Lower leg skin (tissue), 3 donors: ENCODE data around the gene B4GALNT3.

Experiments
- POLR2A ChIP-seq, 2 donors: fragments of 450-650 bp; IDR thresholded peaks; one replicate each; pipeline ENCODE4 v1.6.1; 2016 to 2017; ENCODE audit warnings: antibody characterized with exemption in 2 of 2, mild to moderate bottlenecking in 1 of 2, moderate library complexity in 1 of 2
- TF ChIP-seq, protein P1 (sequence below), 3 donors: fragments of 450-650 bp; IDR thresholded peaks; one replicate each; pipeline ENCODE4 v1.5.1; 2016; ENCODE audit warnings: antibody characterized with exemption in 3 of 3, mild to moderate bottlenecking in 3 of 3, moderate library complexity in 2 of 3

DNA sequence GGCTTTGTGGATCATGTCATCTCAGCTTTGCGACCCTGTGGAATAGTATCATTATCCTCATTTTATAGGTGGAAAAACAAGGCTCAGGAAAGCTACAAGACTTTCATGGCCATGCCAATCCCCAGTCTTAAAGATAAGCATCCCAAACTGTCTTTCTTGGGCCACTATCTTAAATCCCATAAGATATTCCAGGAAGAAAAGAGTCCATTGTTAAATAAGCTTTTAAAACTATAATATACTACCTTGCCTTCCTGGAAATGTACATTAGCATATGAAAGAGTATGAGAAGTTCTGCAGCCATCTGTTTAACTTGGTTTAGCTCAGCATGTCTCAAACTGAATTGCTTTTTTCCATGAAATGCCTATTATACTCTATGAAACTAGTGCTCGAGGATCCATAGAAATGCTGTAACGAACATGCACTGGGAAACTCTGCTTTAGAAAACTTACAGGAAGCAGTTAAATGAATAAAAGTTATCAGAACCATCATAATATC lies 77.1 kb downstream of the B4GALNT3 start:
- TF ChIP-seq, protein P1, sequence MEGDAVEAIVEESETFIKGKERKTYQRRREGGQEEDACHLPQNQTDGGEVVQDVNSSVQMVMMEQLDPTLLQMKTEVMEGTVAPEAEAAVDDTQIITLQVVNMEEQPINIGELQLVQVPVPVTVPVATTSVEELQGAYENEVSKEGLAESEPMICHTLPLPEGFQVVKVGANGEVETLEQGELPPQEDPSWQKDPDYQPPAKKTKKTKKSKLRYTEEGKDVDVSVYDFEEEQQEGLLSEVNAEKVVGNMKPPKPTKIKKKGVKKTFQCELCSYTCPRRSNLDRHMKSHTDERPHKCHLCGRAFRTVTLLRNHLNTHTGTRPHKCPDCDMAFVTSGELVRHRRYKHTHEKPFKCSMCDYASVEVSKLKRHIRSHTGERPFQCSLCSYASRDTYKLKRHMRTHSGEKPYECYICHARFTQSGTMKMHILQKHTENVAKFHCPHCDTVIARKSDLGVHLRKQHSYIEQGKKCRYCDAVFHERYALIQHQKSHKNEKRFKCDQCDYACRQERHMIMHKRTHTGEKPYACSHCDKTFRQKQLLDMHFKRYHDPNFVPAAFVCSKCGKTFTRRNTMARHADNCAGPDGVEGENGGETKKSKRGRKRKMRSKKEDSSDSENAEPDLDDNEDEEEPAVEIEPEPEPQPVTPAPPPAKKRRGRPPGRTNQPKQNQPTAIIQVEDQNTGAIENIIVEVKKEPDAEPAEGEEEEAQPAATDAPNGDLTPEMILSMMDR (IDR thresholded peaks at IDR 0.05) = no peak
- TF ChIP-seq POLR2A (IDR thresholded peaks at IDR 0.05) = no peak
